H7 (cell line): Measurements from ENCODE around the gene CCDC54. TPM values are rescaled to one million over a fixed set of nuclear protein-coding genes. Genes with fewer than 3 reads are reported as not detected.

Source experiments
- total RNA-seq: library from RNA; depleted of rRNA; stranded (reverse); fragments of >200 nt; shearing (Covaris generic); gene quantifications from 2 replicates; pipeline ENCODE4 v1.2.3, GENCODE V29; 2014; rRNA removed

The CCDC54 gene
- total RNA-seq, 1 experiment from 2014 or later: not detected

Other genes with a start within 250 kb of the CCDC54 start
- 22.2 and 38.4 TPM in 2 replicates for gene BBX, start 145.5 kb downstream of the CCDC54 start, total RNA-seq